H1 (cell line): Measurements from ENCODE around the gene CCL7. TPM values are rescaled to one million over a fixed set of nuclear protein-coding genes. Genes with fewer than 3 reads are reported as not detected.

Experiments used
- CTCF ChIA-PET: fragments of 300-600 bp; sonication (Branson Sonifier 250); formaldehyde crosslinking; loops from one replicate; lab custom pipeline; 2021; ENCODE audit not compliant: partially characterized antibody; lab: Charles Lee
- POLR2A ChIA-PET: fragments of 300-600 bp; sonication (Branson Sonifier 250); formaldehyde crosslinking; loops from one replicate; lab custom pipeline; 2021; ENCODE audit warnings: inconsistent platforms; ENCODE audit not compliant: partially characterized antibody; lab: Charles Lee
- DNase-seq, 2 experiments: peaks; one replicate each; pipeline versions ENCODE4 v3.0.0 to v3.0.0-alpha.2; 2010 to 2022; ENCODE audit warnings: low spot score in 2 of 2, low read depth in 1 of 2, mixed read lengths in 1 of 2
- FAIRE-seq: peaks from 2 replicates; lab custom pipeline; 2011; peaks lifted over from hg19 to GRCh38; lab: Jason Lieb, UNC
- H2AFZ ChIP-seq: 2 replicates; pipeline ENCODE4 v1.8.1; 2012; ENCODE audit warnings: low read length, inconsistent platforms
- H2AK5ac ChIP-seq: 2 replicates; pipeline ENCODE4 v1.6.1; 2013; ENCODE audit warnings: low read depth, low read length
- H2BK120ac ChIP-seq: replicated peaks from 2 replicates; pipeline ENCODE3; 2013; ENCODE audit warnings: low read depth, low read length, inconsistent platforms
- H2BK12ac ChIP-seq: 2 replicates; pipeline ENCODE4 v1.6.1; 2013; ENCODE audit warnings: low read depth, low read length
- H2BK15ac ChIP-seq: 2 replicates; pipeline ENCODE4 v1.6.1; 2013; ENCODE audit warnings: low read length
- H2BK20ac ChIP-seq: 2 replicates; pipeline ENCODE4 v1.6.1; 2013; ENCODE audit warnings: low read length
- H2BK5ac ChIP-seq: 2 replicates; pipeline ENCODE4 v1.6.1; 2013; ENCODE audit warnings: low read depth, low read length
- H3K14ac ChIP-seq: 2 replicates; pipeline ENCODE4 v1.6.1; 2013; ENCODE audit warnings: inconsistent platforms; ENCODE audit not compliant: insufficient read length
- H3K18ac ChIP-seq: 2 replicates; pipeline ENCODE4 v1.6.1; 2013; ENCODE audit warnings: low read length; ENCODE audit errors: extremely low read depth
- H3K23ac ChIP-seq: 2 replicates; pipeline ENCODE4 v1.6.1; 2013; ENCODE audit warnings: inconsistent platforms; ENCODE audit not compliant: insufficient read length
- H3K23me2 ChIP-seq: 2 replicates; pipeline ENCODE4 v1.6.1; 2013; ENCODE audit warnings: low read depth, low read length
- H3K27ac ChIP-seq: 2 replicates; pipeline ENCODE4 v1.6.1; 2011; ENCODE audit warnings: low read depth, low read length, inconsistent platforms
- H3K27me3 ChIP-seq, 4 experiments: replicated peaks in 1 of 4; 1 replicate in 1 of 4; 2 replicates in 3 of 4; pipeline versions ENCODE4 v1.6.1 to v1.8.1; 2011 to 2013; ENCODE audit warnings: low read length in 3 of 4, mild to moderate bottlenecking in 3 of 4, inconsistent platforms in 2 of 4, mixed read lengths in 2 of 4, moderate library complexity in 1 of 4; ENCODE audit not compliant: control insufficient read depth in 3 of 4, insufficient read depth in 3 of 4; ENCODE audit errors: extremely low read depth in 1 of 4
- H3K36me3 ChIP-seq, 4 experiments: 2 replicates each; pipeline versions ENCODE4 v1.6.1 to v1.8.1; 2011 to 2013; ENCODE audit warnings: mild to moderate bottlenecking in 4 of 4, low read length in 3 of 4, moderate library complexity in 2 of 4, control low read depth in 1 of 4, inconsistent platforms in 1 of 4; ENCODE audit not compliant: insufficient read depth in 4 of 4, control insufficient read depth in 2 of 4
- H3K4ac ChIP-seq: replicated peaks from 2 replicates; pipeline ENCODE3; 2013; ENCODE audit warnings: low read length, low read depth, mixed read lengths, inconsistent platforms; ENCODE audit not compliant: insufficient read length
- H3K4me1 ChIP-seq, 4 experiments: replicated peaks in 1 of 4; 1 replicate in 1 of 4; 2 replicates in 3 of 4; pipeline versions ENCODE4 v1.6.1 to v1.8.1; 2011 to 2013; ENCODE audit warnings: low read length in 3 of 4, inconsistent platforms in 2 of 4, mixed read lengths in 1 of 4; ENCODE audit not compliant: insufficient read depth in 4 of 4, control insufficient read depth in 3 of 4
- H3K4me2 ChIP-seq, 2 experiments: 2 replicates each; pipeline versions ENCODE4 v1.6.1 to v1.8.1; 2011 to 2013; ENCODE audit warnings: low read depth in 2 of 2, low read length in 2 of 2, control low read depth in 1 of 2, inconsistent platforms in 1 of 2, mild to moderate bottlenecking in 1 of 2; ENCODE audit not compliant: insufficient read depth in 1 of 2
- H3K4me3 ChIP-seq, 4 experiments: fragments of 200-600, 300-600 bp in 1 of 4; sonication (generic), shearing (Covaris generic), sonication (Bioruptor Twin) in 1 of 4; 2 replicates each; pipeline versions ENCODE4 v1.5.1 to v1.8.1; 2011 to 2016; ENCODE audit warnings: low read length in 4 of 4, low read depth in 3 of 4, control low read depth in 2 of 4, inconsistent platforms in 2 of 4, mild to moderate bottlenecking in 2 of 4, mixed read lengths in 1 of 4, moderate library complexity in 1 of 4; ENCODE audit not compliant: insufficient read depth in 2 of 4; ENCODE audit errors: extremely low read depth in 1 of 4
- H3K56ac ChIP-seq: replicated peaks from 2 replicates; pipeline ENCODE3; 2013; ENCODE audit warnings: low read depth, mild to moderate bottlenecking, mixed read lengths, low read length, inconsistent platforms; ENCODE audit not compliant: insufficient read length
- H3K79me1 ChIP-seq: 2 replicates; pipeline ENCODE4 v1.6.1; 2013; ENCODE audit warnings: low read depth, low read length, control low read depth
- H3K79me2 ChIP-seq, 2 experiments: 2 replicates each; pipeline versions ENCODE4 v1.6.1 to v1.8.1; 2012 to 2013; ENCODE audit warnings: low read length in 2 of 2, mild to moderate bottlenecking in 2 of 2, inconsistent platforms in 1 of 2; ENCODE audit not compliant: insufficient read depth in 2 of 2, control insufficient read depth in 1 of 2
- H3K9ac ChIP-seq, 4 experiments: replicated peaks in 1 of 4; 1 replicate in 1 of 4; 2 replicates in 3 of 4; pipeline versions ENCODE4 v1.6.1 to v1.8.1; 2011 to 2013; ENCODE audit warnings: low read depth in 3 of 4, low read length in 3 of 4, control low read depth in 2 of 4, mild to moderate bottlenecking in 2 of 4, moderate library complexity in 2 of 4, inconsistent platforms in 1 of 4; ENCODE audit errors: extremely low read depth in 1 of 4
- H3K9me3 ChIP-seq, 2 experiments: 2 replicates each; pipeline versions ENCODE4 v1.6.1 to v1.8.1; 2012 to 2013; ENCODE audit warnings: mild to moderate bottlenecking in 2 of 2, moderate library complexity in 2 of 2, control low read depth in 1 of 2, inconsistent platforms in 1 of 2, low read depth in 1 of 2, low read length in 1 of 2, mixed read lengths in 1 of 2; ENCODE audit not compliant: insufficient read depth in 2 of 2
- H4K20me1 ChIP-seq, 2 experiments: replicated peaks in 1 of 2; 2 replicates each; pipeline versions ENCODE3 to v1.8.1; 2011 to 2013; ENCODE audit warnings: inconsistent platforms in 2 of 2, low read length in 2 of 2, mild to moderate bottlenecking in 1 of 2; ENCODE audit not compliant: insufficient read depth in 2 of 2, control insufficient read depth in 1 of 2
- H4K5ac ChIP-seq: 2 replicates; pipeline ENCODE4 v1.6.1; 2013; ENCODE audit warnings: low read length, low read depth, mixed read lengths, inconsistent platforms; ENCODE audit not compliant: insufficient read length
- H4K8ac ChIP-seq: 2 replicates; pipeline ENCODE4 v1.8.0; 2013; ENCODE audit warnings: mild to moderate bottlenecking, moderate library complexity, low read length, inconsistent platforms; ENCODE audit not compliant: insufficient read depth; ENCODE audit errors: extremely low read depth
- H4K91ac ChIP-seq: replicated peaks from 2 replicates; pipeline ENCODE3; 2013; ENCODE audit warnings: low read length, mixed read lengths, inconsistent platforms; ENCODE audit not compliant: insufficient read length
- CBX5 ChIP-seq: fragments of 300-800, 300-1000 bp; sonication (generic); IDR thresholded peaks from 2 replicates; pipeline ENCODE4 v1.7.1; 2016; ENCODE audit warnings: antibody characterized with exemption, low read length, low read depth
- CREB1 ChIP-seq: IDR thresholded peaks from 2 replicates; pipeline ENCODE4 v1.6.1; 2012; ENCODE audit warnings: inconsistent platforms
- POLR2AphosphoS5 ChIP-seq: IDR thresholded peaks from 2 replicates; pipeline ENCODE4 v1.6.1; 2011; ENCODE audit warnings: low read depth, low read length
- SIN3A ChIP-seq, 2 experiments: IDR thresholded peaks in 1 of 2; conservative IDR thresholded peaks in 1 of 2; 2 replicates each; pipeline ENCODE4 v1.6.1; 2011 to 2012; ENCODE audit warnings: low read length in 2 of 2, improper control_type of control experiment in 1 of 2, low read depth in 1 of 2, mild to moderate bottlenecking in 1 of 2
- TEAD4 ChIP-seq: IDR thresholded peaks from 2 replicates; pipeline ENCODE4 v1.6.1; 2012; ENCODE audit warnings: low read depth, low read length, inconsistent platforms, mixed read lengths
- WGBS, 2 experiments: shearing (Covaris generic) in 1 of 2; methylation state at CpG; one replicate each; pipeline versions ENCODE4 v1.1.6 to v1.1.7; 2013 to 2015; ENCODE audit warnings: low lambda C conversion rate in 2 of 2, mixed read lengths in 2 of 2, inconsistent platforms in 1 of 2, low coverage in 1 of 2, missing lambda C conversion rate in 1 of 2; ENCODE audit not compliant: insufficient replicate concordance in 2 of 2, insufficient coverage in 1 of 2, insufficient read length in 1 of 2; ENCODE audit errors: extremely low coverage in 1 of 2, missing lambda C conversion rate in 1 of 2; 5-methylcytosine and 5-hydroxymethylcytosine counted together
- polyA plus RNA-seq, 7 experiments: library from polyadenylated mRNA; depleted of rRNA in 3 of 7; stranded (reverse) in 5 of 7; unstranded in 2 of 7; fragments of >200 nt in 5 of 7; fragments of 200-250 nt in 2 of 7; gene quantifications; 1 replicate in 5 of 7; 2 replicates in 1 of 7; 4 replicates in 1 of 7; pipeline versions ENCODE4 v1.2.1 to v1.2.3, GENCODE V29; 2011 to 2013; ENCODE audit warnings: missing spikeins in 2 of 7, mixed read lengths in 2 of 7
- total RNA-seq: library from RNA; stranded (reverse); fragmentation: NEBNext Ultra II Directional; extraction: Animal tissue kit (Norgen Biotek cat#: 25700); gene quantifications from 2 replicates; pipeline ENCODE4 v1.2.1, GENCODE V29; 2021

Gene CCL7
- total and polyA plus RNA-seq, 2 of the 8 experiments (the other 6 are each of a cell fraction or from before 2014, with no cell fraction given) = not detected

DNA sequence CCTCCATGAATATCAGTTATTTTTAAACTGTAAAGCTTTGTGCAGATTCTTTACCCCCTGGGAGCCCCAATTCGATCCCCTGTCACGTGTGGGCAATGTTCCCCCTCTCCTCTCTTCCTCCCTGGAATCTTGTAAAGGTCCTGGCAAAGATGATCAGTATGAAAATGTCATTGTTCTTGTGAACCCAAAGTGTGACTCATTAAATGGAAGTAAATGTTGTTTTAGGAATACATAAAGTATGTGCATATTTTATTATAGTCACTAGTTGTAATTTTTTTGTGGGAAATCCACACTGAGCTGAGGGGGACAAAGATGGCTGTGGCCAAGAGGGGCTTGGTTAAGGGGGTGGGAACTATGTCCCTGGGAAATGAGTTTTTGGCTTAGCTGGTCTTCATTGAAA is 17.9 kb downstream of the CCL7 start:
- Histone ChIP-seq H2BK20ac (no peak overlapping the region), H2AFZ (no peak overlapping the region), H3K56ac (no peak overlapping the region), H3K18ac (no peak overlapping the region), H3K36me3 (no peaks in the 10 kb centered on the region), H2AK5ac (no peak overlapping the region), H3K23me2 (no peaks in the 10 kb centered on the region), H3K79me2 (no peaks in the 10 kb centered on the region), H2BK5ac (no peak overlapping the region), H3K14ac (no peak overlapping the region), H3K9ac (no peak overlapping the region), H3K79me1 (no peaks in the 10 kb centered on the region), H3K4me2 (no peak overlapping the region), H4K91ac (no peak overlapping the region), H4K8ac (no peak overlapping the region), H3K4me3 (no peak overlapping the region), H2BK120ac (no peak overlapping the region), H3K4me1 (no peaks in the 10 kb centered on the region), H3K9me3 (no peaks in the 10 kb centered on the region), H3K4ac (no peak overlapping the region), H4K20me1 (no peaks in the 10 kb centered on the region), H2BK12ac (no peak overlapping the region), H3K27me3 (no peaks in the 10 kb centered on the region), H4K5ac (no peak overlapping the region), H3K23ac (no peak overlapping the region), H3K27ac (no peak overlapping the region), H2BK15ac (no peak overlapping the region)
- ChIA-PET CTCF (interaction anchor here (1.9 to 2.4 kb wide), 2 partner anchors 31 to 87 kb away, joined by 5 to 7 read pairs; partner anchors contain the start of gene CCL8), POLR2A (no interaction called here)
- DNase-seq (no peak), FAIRE-seq (no peak)
- 92% methylated on average over 2 of the region's 2 CpGs; no CpG with 5 or more reads in 1 of the 2 experiments for WGBS, 2 experiments
- no peak for TF ChIP-seq CBX5
- no peak for TF ChIP-seq SIN3A (conservative IDR thresholded peaks at IDR 0.05 in 1 of 2, IDR thresholded peaks at IDR 0.05 in 1 of 2; ENCODE audit: low read depth in 1 of 2, low read length in 2 of 2)
- no peak for TF ChIP-seq CREB1
- TF ChIP-seq POLR2AphosphoS5 = no peak
- no peak for TF ChIP-seq TEAD4
